ENCODE data around the gene AK9. TPM values are rescaled to one million over a fixed set of nuclear protein-coding genes. Genes with fewer than 3 reads are reported as not detected.
A peak's percentile ranks its signal among the peaks of the same experiment; 100 is the strongest.

AK9 gene
- total and polyA plus RNA-seq, 9 of the 15 experiments (the other 6 are each of a cell fraction or from before 2014, with no cell fraction given) = 0.59 to 1.9 (median 1.2) TPM

- no peak for TF ChIP-seq BHLHE40 (IDR thresholded peaks at IDR 0.05; ENCODE audit: low read length)
- no peak for TF ChIP-seq ZNF696 (CRISPR knock-in tag; conservative IDR thresholded peaks at IDR 0.05)
- TF ChIP-seq MED1 (CRISPR knock-in tag; IDR thresholded peaks at IDR 0.05; ENCODE audit: borderline replicate concordance) = no peak
- TF ChIP-seq MCM2 (IDR thresholded peaks at IDR 0.05; ENCODE audit: low read depth) = no peak
Observed at GRCh38 chr6:109472132-109472995, 218.6 kb downstream of the AK9 start (continued).

GRCh38 chr6:109471105-109471810 is 219.7 kb downstream of the AK9 start:
- Histone ChIP-seq H3K36me3 (ENCODE audit: control insufficient read depth, insufficient read depth, low read length) (peaks cover 97% of the 10 kb centered on the region), H3K4me1 (replicated peaks in 1 of 2; ENCODE audit: control insufficient read depth in 2 of 2, insufficient read depth in 2 of 2, low read length in 2 of 2) (no peaks in the 10 kb centered on the region), H3K9me3 (replicated peaks; ENCODE audit: control insufficient read depth, insufficient read depth, low read depth, low read length) (no peaks in the 10 kb centered on the region), H3K79me2 (ENCODE audit: control insufficient read depth, insufficient read depth, low read length) (0 out of 3 replicates have a peak, but pooled peaks cover under 1% of the 10 kb centered on the region), H4K20me1 (replicated peaks; ENCODE audit: control insufficient read depth, insufficient read depth, low read length) (no peaks in the 10 kb centered on the region), H3K4me3 (no peak overlapping the region), H3K4me2 (ENCODE audit: insufficient read depth, low read length) (no peak overlapping the region), H2AFZ (ENCODE audit: low read depth, low read length) (no peak overlapping the region), H3K9me1 (ENCODE audit: control insufficient read depth, insufficient read depth, low read length) (peaks cover 3% of the 10 kb centered on the region), H3K9ac (ENCODE audit: insufficient read depth in 1 of 2, low read depth in 2 of 2, low read length in 2 of 2) (no peak overlapping the region), H3K27ac (ENCODE audit: extremely low read depth, low read depth, low read length) (no peak overlapping the region), H3K27me3 (ENCODE audit: control insufficient read depth in 2 of 2, insufficient read depth in 2 of 2, low read length in 2 of 2) (no peaks in the 10 kb centered on the region)
- POLR2A ChIA-PET = interaction anchor here (1.4 to 1.7 kb wide), 2 partner anchors 11 to 87 kb away, joined by 3 to 5 read pairs; no protein-coding TSS in a partner anchor
- TF ChIP-seq NR1H2 (CRISPR knock-in tag; IDR thresholded peaks at IDR 0.05) (no peak), NR2C1 (IDR thresholded peaks at IDR 0.05) (no peak), NR2C1 (tag; IDR thresholded peaks at IDR 0.05) (0 out of 2 replicates have a peak, but pooled peaks have one; percentile 20)
- 69% methylated on average over 5 of the region's 5 CpGs for WGBS (ENCODE audit: insufficient coverage, low coverage, missing lambda C conversion rate)
- DNase-seq (ENCODE audit: extremely low read depth in 1 of 4, low spot score in 3 of 4) (no peak), FAIRE-seq (no peak), ATAC-seq (no peak)
- BruUV-seq (replicated peaks) = no TSS peak
- in situ Hi-C loops (cut with MboI) = no loop called here
- CTCF ChIA-PET (ENCODE audit: low intra/inter-chr PET ratio) = no interaction called here
- intact Hi-C loops (cut with micrococcal nuclease) = no loop called here

All from K562 (cell line).